HepG2 (cell line): ENCODE data around the gene ATP5F1E. TPM values are rescaled to one million over a fixed set of nuclear protein-coding genes. Genes with fewer than 3 reads are reported as not detected.

Source experiments
- AKAP8 ChIP-seq: sonication (generic); formaldehyde crosslinking; IDR thresholded peaks from 2 replicates; pipeline ENCODE4 v1.5.1; 2020; ENCODE audit warnings: mild to moderate bottlenecking, missing genetic modification reagents
- CBX5 ChIP-seq: sonication (generic); formaldehyde crosslinking; IDR thresholded peaks from 2 replicates; pipeline ENCODE4 v1.4.0; 2020; ENCODE audit warnings: missing genetic modification reagents, borderline replicate concordance
- CHD4 ChIP-seq: fragments of 200-600 bp; sonication (generic); IDR thresholded peaks from 2 replicates; pipeline ENCODE4 v1.7.0; 2017; ENCODE audit warnings: mild to moderate bottlenecking, low read length, borderline replicate concordance
- HNF1A ChIP-seq, 2 experiments: sonication (generic) in 1 of 2; formaldehyde crosslinking in 1 of 2; IDR thresholded peaks; 2 replicates each; pipeline versions ENCODE4 v1.4.0 to v1.6.1; 2016 to 2020; ENCODE audit warnings: borderline replicate concordance in 1 of 2, low read depth in 1 of 2, mild to moderate bottlenecking in 1 of 2, missing genetic modification reagents in 1 of 2
- MTF1 ChIP-seq: sonication (generic); formaldehyde crosslinking; IDR thresholded peaks from 2 replicates; pipeline ENCODE4 v1.5.0; 2020; ENCODE audit warnings: missing genetic modification reagents
- RCOR2 ChIP-seq: IDR thresholded peaks from 2 replicates; pipeline ENCODE4 v1.6.1; 2016; ENCODE audit warnings: missing biosample characterization, missing genetic modification reagents
- RFXANK ChIP-seq: IDR thresholded peaks from 2 replicates; pipeline ENCODE4 v1.6.1; 2016
- TAF15 ChIP-seq: fragments of 200-400 bp; formaldehyde crosslinking; IDR thresholded peaks from one replicate; pipeline ENCODE4 v1.6.1; 2018; ENCODE audit warnings: mild to moderate bottlenecking, low read depth, low read length; ENCODE audit not compliant: poor library complexity, severe bottlenecking
- TBL1XR1 ChIP-seq: fragments of 150-350 bp; IDR thresholded peaks from 2 replicates; pipeline ENCODE4 v1.6.1; 2014; ENCODE audit warnings: borderline replicate concordance, low read length; ENCODE audit not compliant: partially characterized antibody
- TGIF2 ChIP-seq: IDR thresholded peaks from 2 replicates; pipeline ENCODE4 v1.6.1; 2016; ENCODE audit warnings: control low read depth, missing compliant biosample characterization
- YEATS4 ChIP-seq: sonication (generic); formaldehyde crosslinking; IDR thresholded peaks from 2 replicates; pipeline ENCODE4 v1.4.0; 2020; ENCODE audit warnings: missing genetic modification reagents, borderline replicate concordance
- ZBTB44 ChIP-seq: sonication (generic); formaldehyde crosslinking; IDR thresholded peaks from 2 replicates; pipeline ENCODE4 v1.4.0; 2020; ENCODE audit warnings: missing genetic modification reagents
- ZNF33A ChIP-seq: sonication (generic); formaldehyde crosslinking; IDR thresholded peaks from 2 replicates; pipeline ENCODE4 v1.5.1; 2020; ENCODE audit warnings: missing genetic modification reagents, mild to moderate bottlenecking, moderate library complexity, borderline replicate concordance
- ZNF615 ChIP-seq: sonication (generic); formaldehyde crosslinking; IDR thresholded peaks from 2 replicates; pipeline ENCODE4 v1.5.0; 2020; ENCODE audit warnings: mild to moderate bottlenecking, missing genetic modification reagents, borderline replicate concordance
- ZNF879 ChIP-seq: sonication (generic); formaldehyde crosslinking; IDR thresholded peaks from 2 replicates; pipeline ENCODE4 v1.8.1; 2023; ENCODE audit warnings: missing genetic modification reagents
- polyA plus RNA-seq, 8 experiments: library from polyadenylated mRNA; depleted of rRNA in 3 of 8; stranded (reverse) in 7 of 8; unstranded in 1 of 8; fragments of >200 nt; fragmentation: Illumina TruSeq in 4 of 8; extraction: Trizol in 4 of 8; gene quantifications; 2 replicates each; pipeline versions ENCODE4 v1.2.1 to v1.2.3, GENCODE V29; 2011 to 2016; ENCODE audit warnings: low read depth in 4 of 8, missing spikeins in 1 of 8, mixed read lengths in 1 of 8; ENCODE audit not compliant: insufficient read depth in 1 of 8
- total RNA-seq, 5 experiments: library from RNA; depleted of rRNA; stranded (reverse); fragments of >200 nt; fragmentation: Illumina TruSeq; extraction: Trizol; gene quantifications; 2 replicates each; pipeline ENCODE4 v1.2.3, GENCODE V29; 2016; ENCODE audit warnings: low read depth in 1 of 5
- TF ChIP-seq, protein P1 (sequence below): sonication (generic); formaldehyde crosslinking; IDR thresholded peaks from 2 replicates; pipeline ENCODE4 v1.5.1; 2020; ENCODE audit warnings: missing genetic modification reagents, mild to moderate bottlenecking, borderline replicate concordance
- TF ChIP-seq, protein P2 (sequence below): sonication (generic); formaldehyde crosslinking; IDR thresholded peaks from 2 replicates; pipeline ENCODE4 v1.4.0; 2020; ENCODE audit warnings: missing genetic modification reagents, borderline replicate concordance

Gene ATP5F1E
- total and polyA plus RNA-seq, 2 of the 13 experiments (the other 11 are each of a cell fraction or from before 2014, with no cell fraction given): 121 to 134 TPM

DNA sequence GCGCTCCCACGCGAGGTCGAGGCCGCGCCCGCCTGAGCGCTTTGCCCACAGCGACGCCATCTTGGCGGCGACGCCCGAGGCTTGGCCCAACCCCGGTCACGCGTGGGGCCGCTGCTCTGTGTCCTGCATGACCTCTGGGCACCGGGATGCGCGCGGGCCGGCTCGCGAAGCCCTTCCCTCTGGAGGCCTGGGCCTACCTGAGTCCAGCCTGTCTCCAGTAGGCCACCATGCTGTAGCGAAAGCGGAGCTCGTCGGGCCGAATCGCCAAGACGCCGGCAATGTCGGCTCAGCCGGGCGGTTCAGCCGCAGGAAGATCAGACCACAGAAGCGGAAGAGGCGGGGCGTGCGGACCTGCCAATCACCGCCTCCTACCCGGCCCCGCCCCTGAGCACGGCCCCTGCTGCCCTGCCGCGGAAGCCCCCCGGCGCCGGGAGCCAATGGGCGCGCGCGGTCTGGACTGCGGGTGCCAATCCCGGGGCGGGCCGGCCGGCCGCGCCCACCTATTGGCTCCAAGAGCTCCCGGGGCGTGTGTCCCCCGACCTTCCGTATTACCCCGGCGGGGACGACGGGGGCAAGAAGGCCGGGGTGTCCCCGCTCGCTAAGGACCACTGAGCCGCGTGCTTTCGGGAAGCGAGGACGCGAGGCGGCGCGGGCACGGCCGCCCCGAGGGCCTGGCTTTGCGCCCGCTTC lies at the start of gene ATP5F1E (continued):
- TF ChIP-seq CBX5 (CRISPR knock-in tag): peak; percentile 64
- peak; percentile 89 for TF ChIP-seq YEATS4 (CRISPR knock-in tag)
- TF ChIP-seq, protein P1, sequence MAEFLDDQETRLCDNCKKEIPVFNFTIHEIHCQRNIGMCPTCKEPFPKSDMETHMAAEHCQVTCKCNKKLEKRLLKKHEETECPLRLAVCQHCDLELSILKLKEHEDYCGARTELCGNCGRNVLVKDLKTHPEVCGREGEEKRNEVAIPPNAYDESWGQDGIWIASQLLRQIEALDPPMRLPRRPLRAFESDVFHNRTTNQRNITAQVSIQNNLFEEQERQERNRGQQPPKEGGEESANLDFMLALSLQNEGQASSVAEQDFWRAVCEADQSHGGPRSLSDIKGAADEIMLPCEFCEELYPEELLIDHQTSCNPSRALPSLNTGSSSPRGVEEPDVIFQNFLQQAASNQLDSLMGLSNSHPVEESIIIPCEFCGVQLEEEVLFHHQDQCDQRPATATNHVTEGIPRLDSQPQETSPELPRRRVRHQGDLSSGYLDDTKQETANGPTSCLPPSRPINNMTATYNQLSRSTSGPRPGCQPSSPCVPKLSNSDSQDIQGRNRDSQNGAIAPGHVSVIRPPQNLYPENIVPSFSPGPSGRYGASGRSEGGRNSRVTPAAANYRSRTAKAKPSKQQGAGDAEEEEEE: no peak
- TF ChIP-seq, protein P2, sequence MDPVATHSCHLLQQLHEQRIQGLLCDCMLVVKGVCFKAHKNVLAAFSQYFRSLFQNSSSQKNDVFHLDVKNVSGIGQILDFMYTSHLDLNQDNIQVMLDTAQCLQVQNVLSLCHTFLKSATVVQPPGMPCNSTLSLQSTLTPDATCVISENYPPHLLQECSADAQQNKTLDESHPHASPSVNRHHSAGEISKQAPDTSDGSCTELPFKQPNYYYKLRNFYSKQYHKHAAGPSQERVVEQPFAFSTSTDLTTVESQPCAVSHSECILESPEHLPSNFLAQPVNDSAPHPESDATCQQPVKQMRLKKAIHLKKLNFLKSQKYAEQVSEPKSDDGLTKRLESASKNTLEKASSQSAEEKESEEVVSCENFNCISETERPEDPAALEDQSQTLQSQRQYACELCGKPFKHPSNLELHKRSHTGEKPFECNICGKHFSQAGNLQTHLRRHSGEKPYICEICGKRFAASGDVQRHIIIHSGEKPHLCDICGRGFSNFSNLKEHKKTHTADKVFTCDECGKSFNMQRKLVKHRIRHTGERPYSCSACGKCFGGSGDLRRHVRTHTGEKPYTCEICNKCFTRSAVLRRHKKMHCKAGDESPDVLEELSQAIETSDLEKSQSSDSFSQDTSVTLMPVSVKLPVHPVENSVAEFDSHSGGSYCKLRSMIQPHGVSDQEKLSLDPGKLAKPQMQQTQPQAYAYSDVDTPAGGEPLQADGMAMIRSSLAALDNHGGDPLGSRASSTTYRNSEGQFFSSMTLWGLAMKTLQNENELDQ: peak; percentile 77; the same call in 1 of the 2 replicates
- TF ChIP-seq ZNF615 (CRISPR knock-in tag): no peak
- TF ChIP-seq CHD4: no peak
- TF ChIP-seq ZNF33A (CRISPR knock-in tag): peak; percentile 93
- TF ChIP-seq AKAP8 (CRISPR knock-in tag): peak; percentile 83
- peak; percentile 75; the same call in 1 of the 2 replicates for TF ChIP-seq MTF1 (CRISPR knock-in tag)
- TF ChIP-seq RCOR2 (CRISPR knock-in tag): 0 out of 2 replicates have a peak, but pooled peaks have one; percentile 2
- peak; percentile 98 for TF ChIP-seq ZNF879 (CRISPR knock-in tag)
- peak; percentile 47 for TF ChIP-seq TGIF2 (CRISPR knock-in tag)
- peak; percentile 77; the same call in 1 of the 2 replicates for TF ChIP-seq ZBTB44 (CRISPR knock-in tag)
- TF ChIP-seq RFXANK (CRISPR knock-in tag): no peak
- no peak for TF ChIP-seq HNF1A (IDR thresholded peaks at IDR 0.05; ENCODE audit: low read depth)
- peak; percentile 72 for TF ChIP-seq HNF1A (CRISPR knock-in tag; IDR thresholded peaks at IDR 0.05; ENCODE audit: borderline replicate concordance)
- TF ChIP-seq TBL1XR1: peak; percentile 58
- peak; percentile 92 for TF ChIP-seq TAF15
